OCI-LY1 (cell line): Measurements from ENCODE around the gene DLL4.

Experiments used
- CTCF ChIP-seq: fragments of 200-600 bp; sonication (generic), shearing (Covaris generic); IDR thresholded peaks from 2 replicates; pipeline ENCODE4 v1.5.1; 2017; ENCODE audit warnings: mild to moderate bottlenecking, antibody characterized with exemption, low read length, moderate library complexity, mixed read lengths
- EZH2 ChIP-seq: fragments of 200-600 bp; sonication (generic), shearing (Covaris generic); IDR thresholded peaks from 2 replicates; pipeline ENCODE4 v1.8.0; 2017; ENCODE audit warnings: borderline replicate concordance, mixed run types, mild to moderate bottlenecking, antibody characterized with exemption, low read length, moderate library complexity, mixed read lengths

- TF ChIP-seq CTCF (no peak), EZH2 (no peak)
Observed at GRCh38 chr15:40886586-40886985, 42.6 kb upstream of the DLL4 start.
